GM12878 (cell line): ENCODE results near the gene NPLOC4. TPM values are rescaled to one million over a fixed set of nuclear protein-coding genes. Genes with fewer than 3 reads are reported as not detected.

ENCODE experiments used
- ATAC-seq: fragments of 200-7000 bp; cut with Tn5 transposase; 3 replicates; pipeline ENCODE4 v1.9.1; 2020; ENCODE audit warnings: mild to moderate bottlenecking, moderate library complexity
- BruUV-seq: library from RNA; stranded (reverse); fragments of 400-500 nt; replicated peaks from 2 replicates; lab custom pipeline; 2021; lab: Mats Ljungman, UMichigan
- CTCF ChIA-PET: fragments of 300-600 bp; sonication (Branson Sonifier 250); formaldehyde crosslinking; extraction: SDS; loops from one replicate; lab custom pipeline; 2021; ENCODE audit warnings: inconsistent platforms; lab: Yijun Ruan, JAX
- POLR2A ChIA-PET: fragments of 350-600 bp; formaldehyde crosslinking; extraction: SDS; loops from one replicate; lab custom pipeline; 2021; ENCODE audit warnings: inconsistent platforms; lab: Charles Lee
- RAD21 ChIA-PET: fragments of 300-600 bp; sonication (Branson Sonifier 250); formaldehyde crosslinking; loops from one replicate; lab custom pipeline; 2023; ENCODE audit warnings: antibody characterized with exemption; ENCODE audit not compliant: unreplicated experiment; lab: Charles Lee
- SMC1A ChIA-PET: fragments of 300-600 bp; sonication (Branson Sonifier 250); formaldehyde crosslinking; loops from one replicate; lab custom pipeline; 2023; ENCODE audit not compliant: unreplicated experiment, uncharacterized antibody; lab: Charles Lee
- DNase-seq: peaks from one replicate; pipeline ENCODE4 v3.0.0-alpha.2; 2011; ENCODE audit warnings: low read depth, low spot score
- FAIRE-seq: peaks from 3 replicates; lab custom pipeline; 2011; peaks lifted over from hg19 to GRCh38; lab: Jason Lieb, UNC
- H2AFZ ChIP-seq: 2 replicates; pipeline ENCODE4 v1.6.0; 2011; ENCODE audit warnings: low read depth, low read length, control low read depth; ENCODE audit not compliant: control insufficient read depth
- H3K27ac ChIP-seq: 2 replicates; pipeline ENCODE4 v1.5.1; 2011; ENCODE audit warnings: control low read depth; ENCODE audit not compliant: control insufficient read depth, insufficient read depth
- H3K27me3 ChIP-seq, 2 experiments: replicated peaks in 1 of 2; 2 replicates each; pipeline versions ENCODE4 v1.6.0 to v1.6.1; 2011; ENCODE audit warnings: low read length in 1 of 2; ENCODE audit not compliant: control insufficient read depth in 2 of 2, insufficient read depth in 2 of 2
- H3K36me3 ChIP-seq, 2 experiments: 2 replicates each; pipeline ENCODE4 v1.5.1; 2011; ENCODE audit warnings: low read length in 1 of 2; ENCODE audit not compliant: control insufficient read depth in 2 of 2, insufficient read depth in 2 of 2
- H3K4me1 ChIP-seq: 2 replicates; pipeline ENCODE4 v1.6.1; 2011; ENCODE audit warnings: mild to moderate bottlenecking, low read length, moderate library complexity, mixed read lengths; ENCODE audit not compliant: control insufficient read depth, insufficient read depth
- H3K4me2 ChIP-seq: 2 replicates; pipeline ENCODE4 v1.6.0; 2011; ENCODE audit warnings: control low read depth; ENCODE audit not compliant: control insufficient read depth, insufficient read depth
- H3K4me3 ChIP-seq: fragments of 200-600 bp; sonication (generic); 2 replicates; pipeline ENCODE4 v1.5.1; 2016
- H3K79me2 ChIP-seq: 2 replicates; pipeline ENCODE4 v1.6.0; 2011; ENCODE audit warnings: low read length; ENCODE audit not compliant: control insufficient read depth, insufficient read depth
- H3K9ac ChIP-seq: 2 replicates; pipeline ENCODE4 v1.8.0; 2011; ENCODE audit warnings: low read length, control low read depth, mixed read lengths; ENCODE audit not compliant: control insufficient read depth, insufficient read depth
- H3K9me3 ChIP-seq: replicated peaks from 3 replicates; pipeline ENCODE4 v1.5.1; 2011; ENCODE audit warnings: mild to moderate bottlenecking, low read length; ENCODE audit not compliant: control insufficient read depth, insufficient read depth
- H4K20me1 ChIP-seq: 2 replicates; pipeline ENCODE4 v1.6.0; 2011; ENCODE audit not compliant: control insufficient read depth, insufficient read depth
- CHD2 ChIP-seq: IDR thresholded peaks from 2 replicates; pipeline ENCODE4 v1.6.1; 2011; ENCODE audit warnings: low read depth, low read length, improper control_type of control experiment, borderline replicate concordance
- FOXM1 ChIP-seq: IDR thresholded peaks from 2 replicates; pipeline ENCODE4 v1.6.1; 2012; ENCODE audit warnings: low read depth, mild to moderate bottlenecking, inconsistent platforms, low read length, moderate library complexity
- IRF4 ChIP-seq: IDR thresholded peaks from 2 replicates; pipeline ENCODE4 v1.6.1; 2011; ENCODE audit warnings: low read depth, low read length
- MEF2A ChIP-seq: IDR thresholded peaks from 2 replicates; pipeline ENCODE4 v1.6.1; 2011; ENCODE audit warnings: low read depth, mild to moderate bottlenecking, low read length, moderate library complexity; ENCODE audit not compliant: insufficient read depth
- MXI1 ChIP-seq: fragments of 150-350 bp; IDR thresholded peaks from 2 replicates; pipeline ENCODE4 v1.6.1; 2011; ENCODE audit warnings: low read depth, mild to moderate bottlenecking, inconsistent platforms, low read length, improper control_type of control experiment
- NR2C1 ChIP-seq: fragments of 450-650 bp; IDR thresholded peaks from 2 replicates; pipeline ENCODE4 v1.6.1; 2017; ENCODE audit warnings: antibody characterized with exemption, mild to moderate bottlenecking, moderate library complexity
- PML ChIP-seq: IDR thresholded peaks from 2 replicates; pipeline ENCODE4 v1.6.1; 2012; ENCODE audit warnings: low read length, inconsistent platforms
- SRF ChIP-seq, 2 experiments: IDR thresholded peaks; 2 replicates each; pipeline ENCODE4 v1.6.1; 2011; ENCODE audit warnings: low read depth in 2 of 2, low read length in 2 of 2, mild to moderate bottlenecking in 1 of 2, moderate library complexity in 1 of 2
- TBL1XR1 ChIP-seq: IDR thresholded peaks from 2 replicates; pipeline ENCODE4 v1.6.1; 2012; ENCODE audit warnings: low read depth, low read length, improper control_type of control experiment
- ZBED1 ChIP-seq: IDR thresholded peaks from 2 replicates; pipeline ENCODE4 v1.6.1; 2016; ENCODE audit warnings: borderline replicate concordance
- WGBS: methylation state at CpG from one replicate; pipeline ENCODE4 v1.1.6; 2016; ENCODE audit warnings: low lambda C conversion rate; ENCODE audit not compliant: insufficient replicate concordance, insufficient coverage; ENCODE audit errors: missing lambda C conversion rate; 5-methylcytosine and 5-hydroxymethylcytosine counted together
- in situ Hi-C: fragments of 300-500 bp; cut with MboI; formaldehyde crosslinking; loops from 9 replicates; pipeline ENCODE4 v1.14.3; 2018; ENCODE audit warnings: mixed read lengths
- intact Hi-C: fragments of 100-400 bp; cut with micrococcal nuclease; formaldehyde crosslinking; loops from one replicate; pipeline ENCODE4 v1.14.2; 2022; ENCODE audit not compliant: unreplicated experiment
- polyA plus RNA-seq, 11 experiments: library from polyadenylated mRNA; depleted of rRNA in 4 of 11; unstranded in 6 of 11; stranded (reverse) in 5 of 11; fragments of >200 nt; fragmentation: Nextera tagmentation in 4 of 11; fragmentation: Illumina TruSeq in 1 of 11; extraction: Ambion mirVana in 4 of 11; extraction: Trizol in 1 of 11; gene quantifications; 1 replicate in 1 of 11; 2 replicates in 10 of 11; pipeline versions ENCODE4 v1.2.1 to v1.2.3, GENCODE V29; 2011 to 2016; ENCODE audit warnings: inconsistent platforms in 2 of 11, missing spikeins in 2 of 11, low read depth in 1 of 11
- total RNA-seq, 4 experiments: library from RNA; depleted of rRNA in 3 of 4; stranded (reverse); fragments of >200 nt in 3 of 4; fragmentation: Illumina TruSeq in 1 of 4; extraction: Trizol in 1 of 4; gene quantifications; 2 replicates each; pipeline versions ENCODE4 v1.2.1 to v1.2.3, GENCODE V29; 2013 to 2021
- TF ChIP-seq, protein P1 (sequence below): fragments of 450-650 bp; IDR thresholded peaks from 2 replicates; pipeline ENCODE4 v1.6.1; 2016; ENCODE audit warnings: mild to moderate bottlenecking
- TF ChIP-seq, protein P2 (sequence below): fragments of 150-350 bp; IDR thresholded peaks from 2 replicates; pipeline ENCODE4 v1.6.1; 2014; ENCODE audit warnings: mild to moderate bottlenecking, low read depth, low read length

The NPLOC4 gene
- total and polyA plus RNA-seq, 10 of the 15 experiments (the other 5 are each of a cell fraction or from before 2014, with no cell fraction given) = 1.5 to 83.7 (median 45.8) TPM

DNA sequence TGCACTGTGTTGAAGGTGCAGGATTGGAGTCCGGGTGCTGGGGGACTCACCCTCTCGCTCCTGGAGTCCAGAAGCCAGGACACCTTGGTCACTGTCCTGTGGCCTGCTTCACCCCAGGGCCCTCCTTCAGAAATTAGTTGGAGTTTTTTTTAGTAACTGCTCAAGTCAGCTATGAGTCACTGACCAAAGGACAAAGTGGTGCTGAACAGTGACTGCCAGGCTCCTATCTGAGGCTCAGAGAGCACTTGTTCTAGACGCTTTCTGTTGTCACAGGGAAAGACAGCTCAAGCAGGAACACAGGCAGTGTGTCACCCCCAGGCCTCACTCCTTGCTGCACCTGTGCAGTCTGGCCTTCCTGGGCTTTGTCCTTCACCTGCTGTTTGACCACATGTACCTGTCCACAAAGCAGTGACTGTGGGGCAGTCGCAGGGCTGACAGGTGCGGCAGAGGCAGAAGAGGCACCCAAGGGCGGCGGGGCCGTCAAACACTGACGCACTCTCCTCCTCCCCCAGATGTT, 80.7 kb downstream of the NPLOC4 start:
- H3K79me2 ChIP-seq = peaks cover 10% of the 10 kb centered on the region
- no TSS peak for BruUV-seq
- SMC1A ChIA-PET = no interaction called here
- no peak overlapping the region for H3K4me3 ChIP-seq
- FAIRE-seq (no peak), DNase-seq (no peak), ATAC-seq (no peak)
- H3K4me1 ChIP-seq = peaks cover 20% of the 10 kb centered on the region
- intact Hi-C loops = no loop called here
- H3K27me3 ChIP-seq = no peaks in the 10 kb centered on the region
- POLR2A ChIA-PET = no interaction called here
- 41% methylated on average over 9 of the region's 9 CpGs for WGBS
- H3K36me3 ChIP-seq = peaks cover 7 to 18% of the 10 kb centered on the region in 2 experiments; a peak in 3 of 4 replicates
- H3K27ac ChIP-seq = no peak overlapping the region
- no peaks in the 10 kb centered on the region for H3K9me3 ChIP-seq
- in situ Hi-C loops = no loop called here
- H4K20me1 ChIP-seq = no peaks in the 10 kb centered on the region
- no peak overlapping the region for H3K9ac ChIP-seq
- H3K4me2 ChIP-seq = no peak overlapping the region
- CTCF ChIA-PET = interaction anchor here (1.4 kb wide), 1 partner anchor 45 kb away, joined by 3 read pairs; no protein-coding TSS in a partner anchor
- no peak overlapping the region for H2AFZ ChIP-seq
- RAD21 ChIA-PET = no interaction called here
- TF ChIP-seq TBL1XR1 (no peak), NR2C1 (no peak), SRF (IDR thresholded peaks at IDR 0.05; ENCODE audit: low read depth in 2 of 2, low read length in 2 of 2) (no peak), MEF2A (0 out of 2 replicates have a peak, but pooled peaks have one; percentile 13), PML (0 out of 2 replicates have a peak, but pooled peaks have one; percentile 27), FOXM1 (no peak), MXI1 (no peak), IRF4 (no peak), CHD2 (no peak), ZBED1 (no peak)
- TF ChIP-seq, protein P1, sequence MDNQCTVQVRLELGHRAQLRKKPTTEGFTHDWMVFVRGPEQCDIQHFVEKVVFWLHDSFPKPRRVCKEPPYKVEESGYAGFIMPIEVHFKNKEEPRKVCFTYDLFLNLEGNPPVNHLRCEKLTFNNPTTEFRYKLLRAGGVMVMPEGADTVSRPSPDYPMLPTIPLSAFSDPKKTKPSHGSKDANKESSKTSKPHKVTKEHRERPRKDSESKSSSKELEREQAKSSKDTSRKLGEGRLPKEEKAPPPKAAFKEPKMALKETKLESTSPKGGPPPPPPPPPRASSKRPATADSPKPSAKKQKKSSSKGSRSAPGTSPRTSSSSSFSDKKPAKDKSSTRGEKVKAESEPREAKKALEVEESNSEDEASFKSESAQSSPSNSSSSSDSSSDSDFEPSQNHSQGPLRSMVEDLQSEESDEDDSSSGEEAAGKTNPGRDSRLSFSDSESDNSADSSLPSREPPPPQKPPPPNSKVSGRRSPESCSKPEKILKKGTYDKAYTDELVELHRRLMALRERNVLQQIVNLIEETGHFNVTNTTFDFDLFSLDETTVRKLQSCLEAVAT = no peak
- TF ChIP-seq, protein P2, sequence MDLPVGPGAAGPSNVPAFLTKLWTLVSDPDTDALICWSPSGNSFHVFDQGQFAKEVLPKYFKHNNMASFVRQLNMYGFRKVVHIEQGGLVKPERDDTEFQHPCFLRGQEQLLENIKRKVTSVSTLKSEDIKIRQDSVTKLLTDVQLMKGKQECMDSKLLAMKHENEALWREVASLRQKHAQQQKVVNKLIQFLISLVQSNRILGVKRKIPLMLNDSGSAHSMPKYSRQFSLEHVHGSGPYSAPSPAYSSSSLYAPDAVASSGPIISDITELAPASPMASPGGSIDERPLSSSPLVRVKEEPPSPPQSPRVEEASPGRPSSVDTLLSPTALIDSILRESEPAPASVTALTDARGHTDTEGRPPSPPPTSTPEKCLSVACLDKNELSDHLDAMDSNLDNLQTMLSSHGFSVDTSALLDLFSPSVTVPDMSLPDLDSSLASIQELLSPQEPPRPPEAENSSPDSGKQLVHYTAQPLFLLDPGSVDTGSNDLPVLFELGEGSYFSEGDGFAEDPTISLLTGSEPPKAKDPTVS = no peak
